ENCODE results near the gene DVL1. TPM values are rescaled to one million over a fixed set of nuclear protein-coding genes. Genes with fewer than 3 reads are reported as not detected.

The DVL1 gene
- total and polyA plus RNA-seq, 10 of the 15 experiments (the other 5 are each of a cell fraction or from before 2014, with no cell fraction given) = 0.10 to 31.1 (median 4.6) TPM

DNA sequence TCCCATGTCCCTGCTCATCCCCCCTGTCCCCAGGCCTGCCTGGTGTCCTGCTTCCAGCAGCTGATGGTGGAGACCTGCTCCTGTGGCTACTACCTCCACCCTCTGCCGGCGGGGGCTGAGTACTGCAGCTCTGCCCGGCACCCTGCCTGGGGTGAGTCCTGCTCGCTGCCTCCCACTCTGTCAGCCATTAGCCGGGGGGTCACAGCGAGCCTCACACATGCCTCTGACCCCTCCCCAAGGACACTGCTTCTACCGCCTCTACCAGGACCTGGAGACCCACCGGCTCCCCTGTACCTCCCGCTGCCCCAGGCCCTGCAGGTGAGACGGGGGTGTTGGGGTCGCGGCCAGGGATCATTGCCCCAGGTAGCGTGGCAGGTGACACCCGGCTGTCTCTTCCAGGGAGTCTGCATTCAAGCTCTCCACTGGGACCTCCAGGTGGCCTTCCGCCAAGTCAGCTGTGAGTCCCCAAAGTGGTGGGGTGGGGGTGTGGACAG is 58.9 kb downstream of the DVL1 start:
- RAD21 ChIA-PET (ENCODE audit: unreplicated experiment) = interaction anchor here (0.6 to 3.1 kb wide), 6 partner anchors 40 to 308 kb away, joined by 3 to 63 read pairs (median 10); no protein-coding TSS in a partner anchor
- Histone ChIP-seq H3K9me3 (replicated peaks; ENCODE audit: control insufficient read depth, insufficient read depth, low read length) (no peaks in the 10 kb centered on the region), H3K79me2 (ENCODE audit: control insufficient read depth, insufficient read depth, low read length) (no peaks in the 10 kb centered on the region), H2AFZ (ENCODE audit: control insufficient read depth, low read depth, low read length) (no peak overlapping the region), H3K27ac (ENCODE audit: control insufficient read depth, insufficient read depth) (no peak overlapping the region), H3K27me3 (replicated peaks in 1 of 2; ENCODE audit: control insufficient read depth in 2 of 2, insufficient read depth in 2 of 2, low read length in 1 of 2) (no peaks in the 10 kb centered on the region), H3K4me2 (ENCODE audit: control insufficient read depth, insufficient read depth) (no peak overlapping the region), H3K9ac (ENCODE audit: control insufficient read depth, insufficient read depth, low read length) (no peak overlapping the region), H3K4me3 (no peak overlapping the region), H4K20me1 (ENCODE audit: control insufficient read depth, insufficient read depth) (no peaks in the 10 kb centered on the region), H3K4me1 (ENCODE audit: control insufficient read depth, insufficient read depth, low read length) (no peaks in the 10 kb centered on the region), H3K36me3 (ENCODE audit: control insufficient read depth in 2 of 2, insufficient read depth in 2 of 2, low read length in 1 of 2) (no peaks in the 10 kb centered on the region)
- POLR2A ChIA-PET = no interaction called here
- CTCF ChIA-PET = interaction anchor here (0.9 to 2.7 kb wide), 9 partner anchors 16 to 384 kb away, joined by 4 to 57 read pairs (median 5); partner anchors contain the start of gene UBE2J2
- ATAC-seq = peak; percentile 76
- BruUV-seq (replicated peaks) = no TSS peak
- WGBS (ENCODE audit: insufficient coverage, insufficient replicate concordance, low lambda C conversion rate, missing lambda C conversion rate) = 65% methylated on average over 15 of the region's 15 CpGs
- SMC1A ChIA-PET (ENCODE audit: uncharacterized antibody, unreplicated experiment) = interaction anchor here (0.6 to 2.8 kb wide), 2 partner anchors 40 to 168 kb away, joined by 4 to 23 read pairs; no protein-coding TSS in a partner anchor
- intact Hi-C loops (cut with micrococcal nuclease; ENCODE audit: unreplicated experiment) (loop anchor here (2.0 kb wide), 2 partner anchors 167 to 257 kb away; no protein-coding TSS in a partner anchor), in situ Hi-C loops (cut with MboI) (no loop called here)
- DNase-seq (ENCODE audit: low read depth, low spot score) = no peak
- peak; percentile 77 for FAIRE-seq
- no peak for TF ChIP-seq ZZZ3 (IDR thresholded peaks at IDR 0.05; ENCODE audit: control insufficient read depth, insufficient read length, low read depth)
- TF ChIP-seq, protein P1, sequence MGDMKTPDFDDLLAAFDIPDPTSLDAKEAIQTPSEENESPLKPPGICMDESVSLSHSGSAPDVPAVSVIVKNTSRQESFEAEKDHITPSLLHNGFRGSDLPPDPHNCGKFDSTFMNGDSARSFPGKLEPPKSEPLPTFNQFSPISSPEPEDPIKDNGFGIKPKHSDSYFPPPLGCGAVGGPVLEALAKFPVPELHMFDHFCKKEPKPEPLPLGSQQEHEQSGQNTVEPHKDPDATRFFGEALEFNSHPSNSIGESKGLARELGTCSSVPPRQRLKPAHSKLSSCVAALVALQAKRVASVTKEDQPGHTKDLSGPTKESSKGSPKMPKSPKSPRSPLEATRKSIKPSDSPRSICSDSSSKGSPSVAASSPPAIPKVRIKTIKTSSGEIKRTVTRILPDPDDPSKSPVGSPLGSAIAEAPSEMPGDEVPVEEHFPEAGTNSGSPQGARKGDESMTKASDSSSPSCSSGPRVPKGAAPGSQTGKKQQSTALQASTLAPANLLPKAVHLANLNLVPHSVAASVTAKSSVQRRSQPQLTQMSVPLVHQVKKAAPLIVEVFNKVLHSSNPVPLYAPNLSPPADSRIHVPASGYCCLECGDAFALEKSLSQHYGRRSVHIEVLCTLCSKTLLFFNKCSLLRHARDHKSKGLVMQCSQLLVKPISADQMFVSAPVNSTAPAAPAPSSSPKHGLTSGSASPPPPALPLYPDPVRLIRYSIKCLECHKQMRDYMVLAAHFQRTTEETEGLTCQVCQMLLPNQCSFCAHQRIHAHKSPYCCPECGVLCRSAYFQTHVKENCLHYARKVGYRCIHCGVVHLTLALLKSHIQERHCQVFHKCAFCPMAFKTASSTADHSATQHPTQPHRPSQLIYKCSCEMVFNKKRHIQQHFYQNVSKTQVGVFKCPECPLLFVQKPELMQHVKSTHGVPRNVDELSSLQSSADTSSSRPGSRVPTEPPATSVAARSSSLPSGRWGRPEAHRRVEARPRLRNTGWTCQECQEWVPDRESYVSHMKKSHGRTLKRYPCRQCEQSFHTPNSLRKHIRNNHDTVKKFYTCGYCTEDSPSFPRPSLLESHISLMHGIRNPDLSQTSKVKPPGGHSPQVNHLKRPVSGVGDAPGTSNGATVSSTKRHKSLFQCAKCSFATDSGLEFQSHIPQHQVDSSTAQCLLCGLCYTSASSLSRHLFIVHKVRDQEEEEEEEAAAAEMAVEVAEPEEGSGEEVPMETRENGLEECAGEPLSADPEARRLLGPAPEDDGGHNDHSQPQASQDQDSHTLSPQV (IDR thresholded peaks at IDR 0.05) = no peak
- no peak for TF ChIP-seq CREB1 (IDR thresholded peaks at IDR 0.05; ENCODE audit: low read depth)
- TF ChIP-seq RAD21 (IDR thresholded peaks at IDR 0.05; ENCODE audit: insufficient read depth, low read depth, low read length) = peak; percentile 38; the same call in 1 of the 2 replicates
- 0 out of 2 replicates have a peak, but pooled peaks have one; percentile 31 for TF ChIP-seq YY1 (IDR thresholded peaks at IDR 0.05; ENCODE audit: low read depth, low read length)
- no peak for TF ChIP-seq RB1 (IDR thresholded peaks at IDR 0.05; ENCODE audit: borderline replicate concordance)
- TF ChIP-seq, protein P2, sequence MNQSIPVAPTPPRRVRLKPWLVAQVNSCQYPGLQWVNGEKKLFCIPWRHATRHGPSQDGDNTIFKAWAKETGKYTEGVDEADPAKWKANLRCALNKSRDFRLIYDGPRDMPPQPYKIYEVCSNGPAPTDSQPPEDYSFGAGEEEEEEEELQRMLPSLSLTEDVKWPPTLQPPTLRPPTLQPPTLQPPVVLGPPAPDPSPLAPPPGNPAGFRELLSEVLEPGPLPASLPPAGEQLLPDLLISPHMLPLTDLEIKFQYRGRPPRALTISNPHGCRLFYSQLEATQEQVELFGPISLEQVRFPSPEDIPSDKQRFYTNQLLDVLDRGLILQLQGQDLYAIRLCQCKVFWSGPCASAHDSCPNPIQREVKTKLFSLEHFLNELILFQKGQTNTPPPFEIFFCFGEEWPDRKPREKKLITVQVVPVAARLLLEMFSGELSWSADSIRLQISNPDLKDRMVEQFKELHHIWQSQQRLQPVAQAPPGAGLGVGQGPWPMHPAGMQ (IDR thresholded peaks at IDR 0.05; ENCODE audit: borderline replicate concordance) = no peak
- TF ChIP-seq NFIC (IDR thresholded peaks at IDR 0.05; ENCODE audit: low read depth, low read length) = no peak
- no peak for TF ChIP-seq FOXM1 (IDR thresholded peaks at IDR 0.05; ENCODE audit: low read depth, low read length)
- TF ChIP-seq SMAD1 (IDR thresholded peaks at IDR 0.05; ENCODE audit: low read depth, partially characterized antibody) = no peak
- TF ChIP-seq LARP7 (IDR thresholded peaks at IDR 0.05) = 0 out of 2 replicates have a peak, but pooled peaks have one; percentile 31
- no peak for TF ChIP-seq YBX1 (IDR thresholded peaks at IDR 0.05)
- 0 out of 2 replicates have a peak, but pooled peaks have one; percentile 20 for TF ChIP-seq NR2F1 (conservative IDR thresholded peaks at IDR 0.05)
- no peak for TF ChIP-seq RFX5 (IDR thresholded peaks at IDR 0.05; ENCODE audit: low read depth, low read length)
- TF ChIP-seq BHLHE40 (IDR thresholded peaks at IDR 0.05; ENCODE audit: borderline replicate concordance in 1 of 2, low read depth in 2 of 2, low read length in 1 of 2) = no peak
- TF ChIP-seq SMC3 (IDR thresholded peaks at IDR 0.05; ENCODE audit: borderline replicate concordance, low read length) = peak; percentile 54; the same call in 1 of the 2 replicates
- no peak for TF ChIP-seq DPF2 (IDR thresholded peaks at IDR 0.05)
- no peak for TF ChIP-seq HDAC6 (IDR thresholded peaks at IDR 0.05; ENCODE audit: unreplicated experiment)
- TF ChIP-seq CBX3 (IDR thresholded peaks at IDR 0.05; ENCODE audit: borderline replicate concordance, low read depth) = no peak
